ENCODE results near the gene UBA52. TPM values are rescaled to one million over a fixed set of nuclear protein-coding genes. Genes with fewer than 3 reads are reported as not detected.
A peak's percentile ranks its signal among the peaks of the same experiment; 100 is the strongest.
"Not testable (repeated sequence)": the region's sequence is repeated elsewhere in the genome, so short reads cannot be mapped to it uniquely, and the experiment has no call there.

UBA52 gene
- total and polyA plus RNA-seq, 2 experiments from 2014 or later, result 390 to 457 TPM

DNA sequence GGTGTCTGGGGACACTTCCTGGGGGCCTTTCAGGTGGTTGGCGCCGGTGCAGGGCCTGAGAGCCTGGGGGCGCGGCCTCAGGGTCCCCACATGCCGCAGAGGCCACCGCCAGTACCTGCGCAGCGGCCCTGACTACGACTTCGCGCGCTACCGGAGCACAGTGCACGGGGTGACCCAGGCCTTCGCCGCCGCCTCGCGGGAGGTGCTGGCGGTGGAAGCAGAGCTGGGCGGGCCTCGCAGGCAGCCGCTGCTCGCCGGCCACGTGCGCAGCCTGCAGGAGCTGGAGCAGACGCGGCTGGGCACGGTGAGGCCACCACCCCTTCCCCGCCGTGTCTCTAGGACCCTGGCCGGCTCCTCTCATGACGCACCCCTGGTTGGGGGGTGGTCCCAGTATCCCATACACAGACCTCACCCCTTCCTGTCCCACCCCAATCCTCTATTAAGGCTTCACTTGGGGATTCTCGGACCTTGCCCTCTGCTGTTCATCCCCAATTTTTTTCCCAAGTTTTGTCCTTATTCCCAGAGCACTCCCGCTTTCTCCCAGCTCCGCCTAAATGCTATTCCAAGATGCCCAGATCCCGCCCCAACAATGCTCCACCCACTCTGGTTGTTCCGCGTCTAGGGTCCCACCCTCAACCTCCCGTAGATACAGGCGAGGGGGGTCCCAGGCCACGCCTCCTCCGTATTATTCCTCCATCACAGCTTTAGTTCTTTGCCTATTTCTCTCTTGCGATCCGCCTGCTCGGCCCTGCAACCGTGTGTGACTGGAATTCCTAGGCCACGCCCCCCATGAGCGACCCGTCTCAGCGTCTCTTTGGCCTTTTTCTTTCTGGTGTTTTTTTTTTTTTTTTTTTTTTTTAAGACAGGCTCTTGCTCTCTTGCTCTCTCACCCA is 18.0 kb downstream of the UBA52 start:
- no peaks in the 10 kb centered on the region for H3K36me3 ChIP-seq
- H3K4me1 ChIP-seq (ENCODE audit: low read depth), result no peaks in the 10 kb centered on the region
- DNase-seq (ENCODE audit: low read depth in 1 of 2, low spot score in 1 of 2), result peak; percentile 73 to 81
- H3K4me3 ChIP-seq, result peak overlapping the region; percentile 76
- peak overlapping the region; percentile 84 for H3K27ac ChIP-seq
- TF ChIP-seq, protein P1, sequence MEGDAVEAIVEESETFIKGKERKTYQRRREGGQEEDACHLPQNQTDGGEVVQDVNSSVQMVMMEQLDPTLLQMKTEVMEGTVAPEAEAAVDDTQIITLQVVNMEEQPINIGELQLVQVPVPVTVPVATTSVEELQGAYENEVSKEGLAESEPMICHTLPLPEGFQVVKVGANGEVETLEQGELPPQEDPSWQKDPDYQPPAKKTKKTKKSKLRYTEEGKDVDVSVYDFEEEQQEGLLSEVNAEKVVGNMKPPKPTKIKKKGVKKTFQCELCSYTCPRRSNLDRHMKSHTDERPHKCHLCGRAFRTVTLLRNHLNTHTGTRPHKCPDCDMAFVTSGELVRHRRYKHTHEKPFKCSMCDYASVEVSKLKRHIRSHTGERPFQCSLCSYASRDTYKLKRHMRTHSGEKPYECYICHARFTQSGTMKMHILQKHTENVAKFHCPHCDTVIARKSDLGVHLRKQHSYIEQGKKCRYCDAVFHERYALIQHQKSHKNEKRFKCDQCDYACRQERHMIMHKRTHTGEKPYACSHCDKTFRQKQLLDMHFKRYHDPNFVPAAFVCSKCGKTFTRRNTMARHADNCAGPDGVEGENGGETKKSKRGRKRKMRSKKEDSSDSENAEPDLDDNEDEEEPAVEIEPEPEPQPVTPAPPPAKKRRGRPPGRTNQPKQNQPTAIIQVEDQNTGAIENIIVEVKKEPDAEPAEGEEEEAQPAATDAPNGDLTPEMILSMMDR (IDR thresholded peaks at IDR 0.05; ENCODE audit: low read depth, low read length), result peak; percentile 29
- H3K9me3 ChIP-seq (ENCODE audit: low read depth), result no peaks in the 10 kb centered on the region
- H3K27me3 ChIP-seq, result peaks cover 4% of the 10 kb centered on the region

DNA sequence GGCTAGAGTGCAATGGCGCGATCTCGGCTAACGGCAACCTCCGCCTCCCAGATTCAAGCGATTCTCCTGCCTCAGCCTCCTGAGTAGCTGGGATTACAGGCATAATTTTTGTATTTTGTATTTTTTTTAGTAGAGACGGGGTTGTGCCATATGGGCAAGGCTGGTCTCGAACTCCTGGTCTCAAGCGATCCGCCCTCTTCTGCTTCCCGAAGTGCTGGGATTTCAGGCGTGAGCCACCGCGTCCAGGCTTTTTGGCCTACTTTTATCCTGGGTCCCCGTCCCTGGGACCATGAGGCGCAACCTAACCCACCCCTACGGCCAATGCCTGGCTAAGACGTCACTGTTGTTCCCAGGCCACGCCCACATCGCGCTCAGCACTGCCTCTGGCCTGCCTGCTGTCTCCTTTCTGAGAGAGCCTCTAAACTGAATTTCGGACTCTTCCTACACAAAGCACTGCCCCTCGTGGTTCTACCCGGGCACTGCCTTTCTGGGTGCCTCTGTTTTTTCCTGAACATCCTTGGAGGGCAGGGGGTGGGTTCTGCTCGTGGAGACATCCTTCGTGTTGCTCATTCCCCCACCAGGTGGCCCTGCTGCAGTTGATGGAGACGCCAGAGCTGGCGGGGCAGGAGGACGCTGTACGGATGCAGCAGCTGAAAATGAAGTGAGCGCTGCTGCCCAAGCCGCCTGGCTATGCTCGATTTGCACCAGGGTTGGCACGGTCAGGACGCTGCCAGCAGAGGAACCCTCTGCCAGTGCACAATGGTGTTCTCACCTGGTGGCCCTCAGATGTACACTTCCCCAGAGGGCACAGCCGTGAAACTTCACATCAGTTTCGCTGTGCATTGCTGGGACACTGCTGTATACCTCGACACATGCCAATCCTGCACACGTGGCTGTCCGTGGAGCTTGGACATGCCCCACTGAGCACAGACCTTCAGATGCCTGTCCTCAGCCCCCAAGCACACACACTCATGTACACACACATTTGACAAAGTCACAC is 18.9 kb downstream of the UBA52 start:
- no peak overlapping the region for H3K27ac ChIP-seq
- peaks cover 4% of the 10 kb centered on the region for H3K27me3 ChIP-seq
- peak overlapping the region; percentile 76 for H3K4me3 ChIP-seq
- no peaks in the 10 kb centered on the region for H3K4me1 ChIP-seq (ENCODE audit: low read depth)
- H3K9me3 ChIP-seq (ENCODE audit: low read depth), result no peaks in the 10 kb centered on the region
- H3K36me3 ChIP-seq, result no peaks in the 10 kb centered on the region
- TF ChIP-seq, protein P1 (IDR thresholded peaks at IDR 0.05; ENCODE audit: low read depth, low read length), result peak; percentile 39
- peak; percentile 70 to 92 for DNase-seq (ENCODE audit: low read depth in 1 of 2, low spot score in 1 of 2)

DNA sequence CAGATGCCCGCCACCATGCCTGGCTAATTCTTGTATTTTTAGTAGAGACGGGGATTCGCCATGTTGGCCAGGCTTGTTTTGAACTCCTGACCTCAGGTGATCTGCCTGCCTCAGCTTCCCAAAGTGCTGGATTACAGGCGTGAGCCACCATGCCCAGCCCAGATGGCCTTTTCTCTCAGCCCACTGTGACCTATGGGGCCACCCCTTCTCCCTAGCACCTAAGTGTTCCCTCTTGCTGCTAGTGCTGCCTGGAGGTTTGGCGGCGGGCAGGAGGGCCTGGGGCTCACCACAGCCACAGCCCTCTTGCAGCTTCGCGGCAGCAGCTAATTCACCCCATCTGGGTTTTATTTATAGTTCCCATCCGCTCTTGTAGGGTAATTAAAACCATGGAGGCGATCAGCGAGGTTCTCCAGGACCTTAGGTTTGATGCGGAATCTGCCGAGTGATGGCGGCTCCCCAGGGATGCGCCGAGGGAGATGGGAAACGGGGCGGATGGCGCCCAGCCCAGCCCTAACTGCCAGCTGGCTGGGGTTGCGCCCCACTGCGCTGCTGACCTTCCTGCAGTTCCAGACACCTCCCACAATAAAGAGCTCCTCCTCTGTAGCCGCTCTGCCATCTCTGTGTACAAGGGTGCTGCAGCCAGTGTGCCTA is 20.2 kb downstream of the UBA52 start:
- TF ChIP-seq, protein P1 (IDR thresholded peaks at IDR 0.05; ENCODE audit: low read depth, low read length), result no peak
- Histone ChIP-seq H3K36me3 (no peaks in the 10 kb centered on the region), H3K27me3 (peaks cover 4% of the 10 kb centered on the region), H3K9me3 (ENCODE audit: low read depth) (no peaks in the 10 kb centered on the region), H3K4me3 (no peak overlapping the region), H3K4me1 (ENCODE audit: low read depth) (no peaks in the 10 kb centered on the region), H3K27ac (no peak overlapping the region)
- DNase-seq (ENCODE audit: low read depth in 1 of 2, low spot score in 1 of 2), result no peak

DNA sequence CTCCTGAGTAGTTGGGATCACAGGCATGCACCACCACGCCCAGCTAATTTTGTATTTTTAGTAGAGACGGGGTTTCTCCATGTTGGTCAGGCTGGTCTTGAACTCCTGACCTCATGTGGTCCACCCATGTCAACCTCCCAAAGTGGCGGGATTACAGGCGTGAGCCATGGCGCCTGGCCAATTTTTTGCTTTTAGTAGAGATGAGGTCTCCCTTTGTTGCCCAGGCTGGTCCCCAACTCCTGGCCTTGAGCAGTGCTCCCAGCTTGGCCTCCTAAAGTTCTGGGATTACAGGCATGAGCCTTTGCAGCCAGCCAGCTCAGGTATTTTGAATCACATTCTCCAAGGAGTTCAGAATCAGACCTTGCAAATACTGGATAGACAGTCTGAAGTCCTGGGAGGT is 21.1 kb downstream of the UBA52 start:
- not testable (repeated sequence) for H3K27me3 ChIP-seq; H3K9me3 ChIP-seq (ENCODE audit: low read depth); H3K4me3 ChIP-seq; DNase-seq (ENCODE audit: low read depth in 1 of 2, low spot score in 1 of 2); H3K4me1 ChIP-seq (ENCODE audit: low read depth); H3K36me3 ChIP-seq; H3K27ac ChIP-seq

DNA sequence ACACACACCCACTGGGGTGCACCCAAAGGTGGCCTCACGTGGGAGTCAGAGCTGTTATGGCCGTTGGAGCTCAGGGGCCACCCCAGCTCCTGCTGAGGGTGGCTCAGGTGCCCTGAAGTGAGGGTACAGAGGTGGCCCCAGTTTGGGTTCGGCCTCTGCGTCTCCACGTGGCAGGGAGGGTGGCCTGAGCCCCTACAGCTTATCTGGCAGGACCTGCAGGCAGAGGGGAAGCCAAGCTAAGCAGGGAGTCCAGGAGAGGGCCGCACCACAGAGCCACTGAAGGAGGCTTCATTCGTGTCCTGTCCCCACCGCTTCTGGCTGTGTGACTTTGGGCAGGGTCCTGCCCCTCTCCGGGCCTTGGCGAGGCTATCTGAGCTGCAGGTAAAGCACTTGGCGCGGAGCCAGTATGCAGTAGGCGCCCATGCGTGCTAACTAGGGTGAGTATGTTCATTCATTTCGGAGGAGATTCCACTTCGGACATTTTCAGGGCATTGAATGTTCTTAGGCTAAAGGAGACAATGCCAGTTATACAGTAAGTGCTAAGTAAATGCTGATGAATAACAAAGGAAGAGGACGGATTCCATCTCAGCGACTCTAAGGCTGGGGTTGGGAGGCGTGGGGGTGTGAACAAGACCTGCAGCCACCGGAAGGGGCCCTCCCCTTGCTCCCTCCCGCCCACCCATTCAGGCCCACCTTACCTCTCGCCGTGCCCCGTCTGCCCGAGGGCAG is 21.9 kb downstream of the UBA52 start:
- no peaks in the 10 kb centered on the region for H3K9me3 ChIP-seq (ENCODE audit: low read depth)
- H3K4me1 ChIP-seq (ENCODE audit: low read depth), result no peaks in the 10 kb centered on the region
- no peak for DNase-seq (ENCODE audit: low read depth in 1 of 2, low spot score in 1 of 2)
- TF ChIP-seq, protein P1 (IDR thresholded peaks at IDR 0.05; ENCODE audit: low read depth, low read length), result no peak
- no peaks in the 10 kb centered on the region for H3K36me3 ChIP-seq
- H3K27me3 ChIP-seq, result peaks cover 4% of the 10 kb centered on the region
- peak overlapping the region; percentile 28 for H3K4me3 ChIP-seq
- H3K27ac ChIP-seq, result no peak overlapping the region
